Putamen (tissue), 1 donor: ENCODE data around the gene FUT8.
"Not testable (repeated sequence)": the region's sequence is repeated elsewhere in the genome, so short reads cannot be mapped to it uniquely, and the experiment has no call there.

Experiments used
- DNase-seq: peaks from one replicate; pipeline ENCODE4 v3.0.0-alpha.2; 2016; ENCODE audit warnings: low spot score

Gene FUT8

DNA sequence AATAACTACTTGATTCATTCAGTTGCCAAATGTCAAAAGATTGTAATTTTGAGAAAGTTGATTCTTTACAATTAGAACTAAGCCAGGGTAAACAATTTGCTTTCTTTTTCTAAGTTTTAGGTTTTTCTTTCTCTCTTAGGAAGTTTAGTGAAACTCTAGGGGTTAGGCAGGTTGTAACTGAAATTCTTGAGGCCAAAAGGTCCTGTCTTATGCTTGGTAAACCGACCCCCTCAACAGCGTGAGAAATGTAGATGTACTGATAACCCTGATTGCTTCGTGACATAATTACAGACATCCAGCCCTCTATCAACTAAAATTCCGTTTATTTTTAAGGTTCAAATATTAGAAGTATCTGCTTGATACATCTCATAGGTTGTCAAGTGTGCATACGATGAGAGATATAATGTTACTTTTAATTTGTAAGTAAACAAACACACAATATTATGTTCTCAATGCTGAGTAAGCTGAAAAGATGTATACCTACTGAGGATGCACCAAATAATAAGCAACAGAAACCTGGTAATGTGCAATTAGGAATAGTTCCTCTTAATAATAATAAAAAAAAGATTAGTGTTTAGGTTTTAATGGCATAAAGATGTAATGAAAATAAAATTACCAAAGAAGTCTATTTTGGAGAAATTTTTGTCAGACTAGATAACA lies 7.2 kb downstream of the FUT8 start:
- no peak for DNase-seq

DNA sequence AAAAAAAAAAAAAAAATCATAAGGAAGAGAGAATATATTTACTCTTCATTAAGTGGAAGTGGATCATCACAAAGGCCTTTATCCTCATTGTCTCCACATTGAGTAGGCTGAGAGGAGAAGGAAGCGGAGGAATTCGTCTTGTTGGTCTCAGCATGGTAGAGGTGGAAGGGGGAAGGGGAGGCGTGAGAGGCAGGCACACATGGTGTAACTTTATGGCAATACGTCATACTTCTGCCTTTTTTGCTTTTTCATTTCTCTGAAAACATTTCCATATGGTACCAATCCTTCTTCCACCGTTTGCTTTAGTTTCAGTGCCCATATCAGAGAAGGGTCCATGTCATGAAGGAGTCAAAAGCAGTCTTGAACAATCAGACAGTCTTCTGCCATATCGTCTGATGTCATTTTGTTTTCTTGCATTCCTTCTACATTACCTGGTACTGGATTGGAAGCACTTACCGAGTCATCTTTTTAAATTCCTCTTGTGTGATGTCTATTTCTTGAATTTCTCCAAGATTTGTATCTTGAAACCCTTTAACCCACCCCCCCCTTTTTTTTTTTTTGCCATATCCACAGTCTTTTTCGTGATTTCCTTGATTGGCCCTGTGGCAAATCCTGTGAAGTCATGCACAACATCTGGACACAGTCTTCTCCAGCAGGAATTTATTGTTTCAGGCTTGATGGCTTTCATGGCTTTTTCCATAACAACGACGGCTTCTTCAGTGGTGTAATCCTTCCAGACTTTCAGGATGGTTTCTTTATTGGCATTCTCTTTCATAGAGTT lies 8.9 kb downstream of the FUT8 start:
- no peak for DNase-seq

GRCh38 chr14:65422088-65422834 lies 9.7 kb downstream of the FUT8 start:
- DNase-seq = no peak

DNA sequence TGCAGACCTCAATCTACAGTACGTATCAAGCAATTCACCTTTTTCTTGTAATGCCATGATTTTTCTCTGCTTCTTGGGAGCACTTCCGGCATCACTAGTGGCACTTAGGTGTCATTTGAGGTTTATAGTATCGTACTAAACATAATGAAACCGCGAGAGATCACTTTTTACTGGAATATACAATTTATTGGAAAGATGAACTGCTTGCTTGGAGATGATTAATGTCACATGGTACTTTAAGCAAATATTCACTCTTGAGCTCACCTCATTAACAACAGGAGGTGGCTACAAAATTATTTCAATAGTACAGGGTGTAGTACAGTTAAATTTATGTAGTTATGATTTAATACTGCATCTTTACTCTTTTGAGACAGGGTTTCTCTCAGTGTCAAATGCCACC lies 11.5 kb downstream of the FUT8 start:
- no peak for DNase-seq

- DNase-seq = no peak
These were observed 12.0 kb downstream of the FUT8 start for GRCh38 chr14:65424531-65424930.

GRCh38 chr14:65425885-65426284 lies 13.4 kb downstream of the FUT8 start:
- DNase-seq = no peak

DNA sequence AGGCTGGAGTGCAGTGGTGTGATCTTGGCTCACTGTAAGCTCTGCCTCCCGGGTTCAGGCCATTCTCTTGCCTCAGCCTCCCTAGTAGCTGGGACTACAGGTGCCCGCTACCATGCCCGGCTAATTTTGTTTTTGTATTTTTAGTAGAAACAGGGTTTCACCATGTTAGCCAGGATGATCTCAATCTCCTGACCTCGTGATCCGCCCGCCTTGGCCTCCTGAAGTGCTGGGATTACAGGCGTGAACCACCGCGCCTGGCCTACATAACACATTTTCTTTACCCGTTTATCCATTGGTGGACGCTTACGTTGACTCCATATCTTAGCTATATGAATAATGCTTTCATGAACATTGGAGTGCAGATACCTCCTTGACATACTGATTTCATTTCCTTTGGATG lies 14.4 kb downstream of the FUT8 start:
- DNase-seq = not testable (repeated sequence)

- no peak for DNase-seq
These were observed 16.2 kb downstream of the FUT8 start for GRCh38 chr14:65428691-65429090.

DNA sequence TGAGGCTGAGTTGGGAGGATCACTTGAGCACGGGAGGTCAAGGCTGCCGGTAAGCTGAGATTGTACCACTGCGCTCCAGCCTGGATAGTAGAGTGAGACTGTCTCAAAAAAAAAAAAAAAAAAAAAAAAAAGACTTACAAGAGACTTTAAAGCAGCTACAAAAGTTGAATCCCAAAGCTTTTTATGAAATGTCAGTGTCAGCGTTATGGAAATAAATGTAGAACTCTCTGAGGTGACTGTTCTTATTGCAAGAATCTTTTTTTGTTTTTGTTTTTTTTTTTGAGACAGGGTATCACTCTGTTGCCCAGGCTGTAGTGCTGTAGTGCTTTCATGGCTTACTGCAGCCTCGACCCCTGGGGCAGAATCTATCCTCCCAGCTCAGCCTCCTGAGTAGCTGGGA lies 17.2 kb downstream of the FUT8 start:
- no peak for DNase-seq

DNA sequence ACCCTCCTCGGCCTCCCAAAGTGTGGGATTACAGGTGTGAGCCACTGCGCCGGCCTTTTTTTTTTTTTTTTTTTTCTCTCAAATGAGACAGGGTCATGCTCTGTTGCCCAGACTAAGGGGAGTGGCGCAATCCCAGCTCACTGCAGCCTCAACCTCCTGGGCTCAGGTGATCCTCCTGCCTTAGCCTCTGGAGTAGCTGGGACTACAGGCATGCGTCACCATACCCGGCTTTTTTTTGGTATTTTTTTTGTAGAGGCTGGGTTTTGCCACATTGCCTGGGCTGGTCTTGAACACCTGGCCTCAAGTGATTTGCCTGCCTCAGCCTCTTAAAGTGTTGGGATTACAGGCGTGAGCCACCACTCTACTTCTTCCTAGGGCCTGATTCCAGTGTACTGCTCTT lies 18.7 kb downstream of the FUT8 start:
- DNase-seq = no peak

GRCh38 chr14:65431951-65432350 lies 19.4 kb downstream of the FUT8 start:
- no peak for DNase-seq

DNA sequence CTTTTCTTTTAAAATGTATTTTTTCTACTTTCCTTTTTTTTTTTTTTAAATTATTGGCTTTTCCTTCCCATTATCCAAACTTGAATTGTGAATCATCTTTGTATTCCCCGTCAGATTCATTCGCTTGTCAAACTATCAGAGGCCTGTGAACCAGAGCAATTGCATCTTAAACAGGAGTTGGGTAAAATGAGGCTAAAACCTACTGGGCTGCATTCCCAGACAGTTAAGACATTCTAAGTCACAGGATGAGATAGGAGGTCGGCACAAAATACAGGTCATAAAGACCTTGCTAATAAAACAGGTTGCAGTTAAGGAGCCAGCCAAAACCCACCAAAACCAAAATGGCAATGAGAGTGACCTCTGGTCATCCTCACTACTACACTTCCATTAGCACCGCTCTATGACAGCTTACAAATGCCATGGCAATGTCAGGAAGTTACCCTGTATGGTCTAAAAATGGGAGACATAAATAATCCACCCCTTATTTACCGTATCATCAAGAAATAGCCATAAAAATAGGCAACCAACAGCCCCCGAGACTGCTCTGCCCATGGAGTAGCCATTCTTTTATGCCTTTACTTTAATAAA lies 19.9 kb downstream of the FUT8 start:
- DNase-seq = no peak

DNA sequence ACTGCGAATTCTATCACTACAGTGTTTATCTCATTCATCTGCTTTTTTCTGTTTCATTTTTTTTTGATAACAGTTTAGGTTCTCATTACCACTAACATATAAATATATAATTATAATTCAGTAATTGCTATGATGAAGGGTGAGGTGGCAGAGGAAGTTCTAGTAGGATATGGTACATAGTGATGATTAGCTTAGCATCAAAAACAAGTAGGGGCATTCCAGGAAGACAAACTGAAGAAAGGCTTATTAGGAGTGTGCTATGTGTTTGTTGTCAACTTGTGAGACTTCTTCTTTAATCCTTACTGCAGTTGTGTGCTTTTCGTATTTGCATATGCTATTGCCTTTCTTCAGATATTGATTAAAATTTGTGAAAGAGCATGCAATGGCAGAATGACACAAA lies 20.6 kb downstream of the FUT8 start:
- DNase-seq = no peak

DNA sequence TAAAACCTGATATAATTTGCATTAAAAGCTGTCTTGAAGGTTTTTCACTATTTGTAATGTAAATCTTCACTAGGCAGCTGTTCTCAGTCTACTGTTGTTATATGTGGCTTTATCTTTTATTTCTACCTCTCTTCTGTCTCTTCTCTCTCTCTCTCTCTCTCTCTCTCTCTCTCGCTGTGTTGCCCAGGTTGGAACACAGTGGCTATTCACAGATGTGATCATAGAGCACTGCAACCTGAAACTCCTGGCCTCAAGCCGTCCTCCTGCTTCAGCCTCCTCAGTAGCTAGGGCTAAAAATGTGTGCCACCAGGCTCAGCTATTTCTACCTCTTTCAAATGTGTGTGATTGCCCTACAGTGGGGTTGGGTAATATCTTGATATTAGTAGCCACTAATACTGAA lies 21.1 kb downstream of the FUT8 start:
- DNase-seq = no peak

GRCh38 chr14:65434216-65434850 lies 21.8 kb downstream of the FUT8 start:
- no peak for DNase-seq

DNA sequence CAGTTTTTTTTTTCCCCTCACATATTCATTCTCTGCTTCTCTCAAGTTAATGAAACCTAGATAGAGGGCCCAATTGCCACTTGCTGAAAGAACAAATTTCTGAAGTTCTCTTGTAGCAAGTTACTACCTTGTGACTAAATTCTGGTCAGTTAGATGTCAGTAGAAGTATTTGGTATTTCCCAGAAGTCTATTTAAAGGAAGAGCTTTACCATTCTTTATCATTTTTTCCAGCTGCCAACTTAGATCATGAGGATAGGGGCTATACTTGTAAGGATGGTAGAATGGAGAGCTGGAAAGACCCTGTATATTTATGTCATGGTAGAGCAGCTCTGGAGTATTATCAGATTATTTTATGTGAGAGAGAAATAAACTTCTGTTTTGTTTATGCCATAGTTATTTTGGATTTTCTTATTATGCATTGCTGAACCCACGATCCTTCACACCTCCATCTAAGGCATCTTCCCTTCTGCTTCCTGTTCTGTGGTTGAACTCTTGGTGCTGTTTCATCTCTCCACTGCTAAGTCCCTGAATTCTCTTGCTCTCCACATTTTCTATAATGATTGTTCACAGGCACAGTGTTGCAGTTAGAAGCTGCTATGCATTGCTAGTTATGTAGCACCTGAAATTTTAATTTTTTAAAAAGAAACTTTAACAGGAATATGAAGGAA lies 25.9 kb downstream of the FUT8 start:
- DNase-seq = no peak

DNA sequence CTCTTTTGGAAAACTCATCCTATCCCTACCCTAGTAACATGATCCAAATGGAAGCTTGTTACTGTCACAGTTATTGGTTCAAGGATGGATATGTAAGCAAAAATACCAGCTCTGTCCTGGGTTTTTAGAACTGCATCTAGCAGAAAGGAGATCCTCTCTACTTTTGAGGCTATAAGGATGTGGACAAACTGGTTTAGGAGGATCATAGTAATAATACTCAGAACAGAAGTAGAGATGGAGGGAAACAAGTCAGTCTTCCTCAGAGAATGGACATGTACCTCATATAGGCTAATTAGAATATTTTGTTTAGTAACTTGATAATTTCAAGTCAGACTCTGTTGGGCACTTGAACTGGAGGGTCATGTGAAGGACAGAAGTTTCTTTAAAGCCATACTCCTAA lies 26.6 kb downstream of the FUT8 start:
- DNase-seq = no peak

GRCh38 chr14:65440230-65440629 lies 27.7 kb downstream of the FUT8 start:
- no peak for DNase-seq

GRCh38 chr14:65444230-65444629 lies 31.7 kb downstream of the FUT8 start:
- DNase-seq = no peak

DNA sequence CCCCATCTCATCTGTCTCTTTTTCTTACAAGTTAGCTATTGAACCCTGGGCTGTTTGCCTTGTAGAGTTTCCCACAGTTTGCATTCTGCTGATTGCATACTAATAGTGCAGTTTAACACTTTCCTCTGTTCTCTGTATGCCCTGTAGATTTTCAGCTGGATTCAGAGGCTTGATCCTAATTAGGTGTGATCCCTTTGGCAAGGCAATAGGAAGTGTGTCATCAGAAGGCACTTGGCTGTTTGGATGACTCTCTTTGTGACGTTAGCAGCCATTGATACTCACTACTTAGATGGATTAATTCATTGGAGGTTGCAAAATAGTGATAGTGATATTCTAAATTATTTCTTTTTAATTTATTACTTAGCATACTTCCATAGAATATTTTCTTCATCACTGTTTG lies 33.6 kb downstream of the FUT8 start:
- DNase-seq = no peak

- no peak for DNase-seq
These were observed 37.1 kb downstream of the FUT8 start for GRCh38 chr14:65449647-65450046.
